ENCODE measurements around the gene AFG1L.

Gene AFG1L

GRCh38 chr6:108568551-108569305, 273.9 kb downstream of the AFG1L start:
- no peak for TF ChIP-seq CTCF (IDR thresholded peaks at IDR 0.05)
- H3K4me1 ChIP-seq (ENCODE audit: control insufficient read depth in 1 of 2, insufficient read depth in 1 of 2, low read depth in 1 of 2, low read length in 1 of 2), result peaks cover 70 to 74% of the 10 kb centered on the region in 2 experiments
- H3K27ac ChIP-seq, result peak overlapping the region; percentile 99
- no peaks in the 10 kb centered on the region for H3K27me3 ChIP-seq
- H3K36me3 ChIP-seq, result peaks cover 36% of the 10 kb centered on the region
- H3K4me3 ChIP-seq (ENCODE audit: low read depth in 1 of 2, low read length in 1 of 2), result peak overlapping the region in 1 of 2 experiments; percentile 7
- H3K9me3 ChIP-seq, result no peaks in the 10 kb centered on the region

DNA sequence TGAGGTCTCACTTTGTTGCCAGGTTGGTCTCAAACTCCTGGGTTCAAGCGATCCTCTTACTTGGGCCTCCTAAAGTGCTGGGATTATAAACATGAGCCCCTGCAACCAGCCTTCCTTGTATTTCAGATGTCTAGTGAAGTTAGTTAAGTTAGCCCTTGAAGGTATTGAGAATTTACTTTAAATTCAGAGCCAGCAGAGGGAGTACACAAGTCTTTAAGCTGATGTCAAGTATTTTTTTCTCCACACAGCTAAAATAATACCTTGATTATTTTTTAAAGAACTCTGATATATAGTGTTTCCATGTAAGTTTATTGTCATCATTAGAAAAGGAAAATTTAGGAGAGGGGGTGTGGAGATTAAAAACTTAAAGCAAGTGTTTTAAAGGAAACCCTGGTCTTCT, 275.7 kb downstream of the AFG1L start:
- Histone ChIP-seq H3K27me3 (no peaks in the 10 kb centered on the region), H3K27ac (peak overlapping the region; percentile 25), H3K4me1 (ENCODE audit: control insufficient read depth in 1 of 2, insufficient read depth in 1 of 2, low read depth in 1 of 2, low read length in 1 of 2) (peaks cover 53 to 68% of the 10 kb centered on the region in 2 experiments), H3K9me3 (no peaks in the 10 kb centered on the region), H3K4me3 (ENCODE audit: low read depth in 1 of 2, low read length in 1 of 2) (no peak overlapping the region), H3K36me3 (peaks cover 36% of the 10 kb centered on the region)
- no peak for TF ChIP-seq CTCF (IDR thresholded peaks at IDR 0.05)

GRCh38 chr6:108574457-108575141, 279.7 kb downstream of the AFG1L start:
- Histone ChIP-seq H3K27ac (peak overlapping the region; percentile 54), H3K4me3 (ENCODE audit: low read depth in 1 of 2, low read length in 1 of 2) (no peak overlapping the region), H3K9me3 (no peaks in the 10 kb centered on the region), H3K36me3 (peaks cover 36% of the 10 kb centered on the region), H3K27me3 (no peaks in the 10 kb centered on the region), H3K4me1 (ENCODE audit: control insufficient read depth in 1 of 2, insufficient read depth in 1 of 2, low read depth in 1 of 2, low read length in 1 of 2) (peaks cover 31 to 59% of the 10 kb centered on the region in 2 experiments)
- no peak for TF ChIP-seq CTCF (IDR thresholded peaks at IDR 0.05)
